ENCODE data around the gene TOPORS. TPM values are rescaled to one million over a fixed set of nuclear protein-coding genes. Genes with fewer than 3 reads are reported as not detected.
"Not testable (repeated sequence)": the region's sequence is repeated elsewhere in the genome, so short reads cannot be mapped to it uniquely, and the experiment has no call there.

The TOPORS gene
- total RNA-seq, 4 donors from 2014 or later: 12.8 to 49.3 (median 27.3) TPM

GRCh38 chr9:32525709-32526030 is 26.7 kb downstream of the TOPORS start:
- peak overlapping the region; percentile 54 to 77 for H3K4me3 ChIP-seq
- peak overlapping the region; percentile 77 to 98 for H3K27ac ChIP-seq
- no peaks in the 10 kb centered on the region for H3K9me3 ChIP-seq
- TF ChIP-seq POLR2A (IDR thresholded peaks at IDR 0.05) (no peak), CTCF (IDR thresholded peaks at IDR 0.05) (no peak)
- H3K27me3 ChIP-seq: no peaks in the 10 kb centered on the region
- no peak for DNase-seq
- peaks cover 0 to 3% of the 10 kb centered on the region in 2 donors for H3K4me1 ChIP-seq
- H3K36me3 ChIP-seq: no peaks in the 10 kb centered on the region
- intact Hi-C loops (cut with DNase I; ENCODE audit: low total_unique reads): no loop called here

- peak overlapping the region; percentile 54 to 77 for H3K4me3 ChIP-seq
- no peaks in the 10 kb centered on the region for H3K36me3 ChIP-seq
- TF ChIP-seq CTCF (IDR thresholded peaks at IDR 0.05) (no peak), POLR2A (IDR thresholded peaks at IDR 0.05) (no peak)
- peak overlapping the region; percentile 77 to 98 for H3K27ac ChIP-seq
- H3K9me3 ChIP-seq: no peaks in the 10 kb centered on the region
- intact Hi-C loops (cut with DNase I; ENCODE audit: low total_unique reads): no loop called here
- H3K4me1 ChIP-seq: peaks cover 0 to 3% of the 10 kb centered on the region in 2 donors
- DNase-seq: peak in 1 of 2 donors; percentile 16
- H3K27me3 ChIP-seq: no peaks in the 10 kb centered on the region
These were observed 27.3 kb downstream of the TOPORS start for GRCh38 chr9:32524892-32525708.

- Histone ChIP-seq H3K4me3 (peak overlapping the region; percentile 54 to 77), H3K27ac (peak overlapping the region in 1 of 2 donors; percentile 98)
- H3K4me1 ChIP-seq; H3K36me3 ChIP-seq; H3K9me3 ChIP-seq; H3K27me3 ChIP-seq; intact Hi-C loops (cut with DNase I; ENCODE audit: low total_unique reads); DNase-seq: not testable (repeated sequence)
These were observed 27.9 kb downstream of the TOPORS start for GRCh38 chr9:32524558-32524891.

DNA sequence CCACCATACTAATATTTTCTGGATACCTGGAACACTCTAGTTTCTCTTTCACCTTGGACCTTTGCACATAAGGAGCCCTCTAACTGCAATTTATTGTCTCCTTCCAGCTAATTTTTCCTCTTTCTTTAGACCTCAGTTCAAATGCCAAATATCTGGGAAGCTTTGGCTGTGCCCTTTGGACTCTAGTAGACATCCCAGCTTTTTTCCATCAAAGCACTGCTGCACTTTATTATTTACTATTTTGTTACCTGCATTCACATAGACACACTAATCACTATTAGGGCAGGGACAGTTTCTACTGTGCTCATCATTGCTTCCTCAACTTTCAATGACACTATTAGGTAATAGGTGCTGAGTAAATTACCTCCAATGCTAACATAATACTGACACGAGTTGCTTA is 28.5 kb downstream of the TOPORS start:
- H3K4me3 ChIP-seq: no peak overlapping the region
- intact Hi-C loops (cut with DNase I; ENCODE audit: low total_unique reads): no loop called here

DNA sequence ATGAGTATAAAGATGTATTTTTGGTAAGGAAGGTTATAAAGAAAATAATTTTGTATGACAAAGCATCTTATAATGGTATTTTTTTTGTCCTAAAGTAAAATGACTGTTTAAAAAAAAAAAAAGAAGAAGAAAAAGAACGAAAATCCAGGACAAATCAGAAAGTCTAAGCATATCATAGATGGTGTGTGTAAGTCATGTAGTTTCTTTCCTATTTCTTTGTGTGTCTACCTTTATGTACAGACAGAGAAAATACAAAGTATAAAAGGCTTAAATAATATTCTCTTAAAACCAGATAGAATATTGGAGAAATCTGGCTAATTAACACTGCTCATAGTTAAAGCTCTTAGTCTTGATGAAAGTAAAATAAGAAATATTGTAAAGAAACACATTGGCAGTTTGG is 34.1 kb downstream of the TOPORS start:
- H3K4me1 ChIP-seq: no peaks in the 10 kb centered on the region
- intact Hi-C loops (cut with DNase I; ENCODE audit: low total_unique reads): no loop called here
- H3K27me3 ChIP-seq: no peaks in the 10 kb centered on the region
- no peak for DNase-seq
- no peaks in the 10 kb centered on the region for H3K36me3 ChIP-seq
- TF ChIP-seq POLR2A (IDR thresholded peaks at IDR 0.05) (no peak), CTCF (IDR thresholded peaks at IDR 0.05) (no peak)
- no peaks in the 10 kb centered on the region for H3K9me3 ChIP-seq
- H3K27ac ChIP-seq: no peak overlapping the region
- no peak overlapping the region for H3K4me3 ChIP-seq

More for the DNA sequence above, 28.5 kb downstream of the TOPORS start:
- H3K27me3 ChIP-seq: no peaks in the 10 kb centered on the region
- peaks cover 0 to 3% of the 10 kb centered on the region in 2 donors for H3K4me1 ChIP-seq
- TF ChIP-seq CTCF (IDR thresholded peaks at IDR 0.05) (no peak), POLR2A (IDR thresholded peaks at IDR 0.05) (no peak)
- H3K27ac ChIP-seq: no peak overlapping the region
- DNase-seq: no peak
- no peaks in the 10 kb centered on the region for H3K9me3 ChIP-seq
- H3K36me3 ChIP-seq: no peaks in the 10 kb centered on the region
